Caco-2 (cell line): ENCODE data around the gene KCND3. TPM values are rescaled to one million over a fixed set of nuclear protein-coding genes. Genes with fewer than 3 reads are reported as not detected.
A peak's percentile ranks its signal among the peaks of the same experiment; 100 is the strongest.

Experiments
- BruUV-seq: library from RNA; stranded (reverse); fragments of 400-500 nt; replicated peaks from 2 replicates; lab custom pipeline; 2021; lab: Mats Ljungman, UMichigan
- CTCF ChIA-PET: fragments of 300-600 bp; sonication (Branson Sonifier 250); formaldehyde crosslinking; loops from one replicate; lab custom pipeline; 2022; ENCODE audit warnings: antibody characterized with exemption; lab: Charles Lee
- POLR2A ChIA-PET: fragments of 300-600 bp; sonication (Branson Sonifier 250); formaldehyde crosslinking; loops from one replicate; lab custom pipeline; 2022; ENCODE audit warnings: antibody characterized with exemption; lab: Charles Lee
- DNase-seq, 2 experiments: peaks; one replicate each; pipeline versions ENCODE4 v3.0.0 to v3.0.0-alpha.2; 2020 to 2022
- H3K27me3 ChIP-seq: replicated peaks from 2 replicates; pipeline ENCODE4 v1.6.0; 2011; ENCODE audit warnings: low read length; ENCODE audit not compliant: control insufficient read depth, insufficient read depth
- H3K36me3 ChIP-seq: 2 replicates; pipeline ENCODE4 v1.5.1; 2011; ENCODE audit warnings: low read length; ENCODE audit not compliant: control insufficient read depth, insufficient read depth
- H3K4me1 ChIP-seq: fragments of 250-450 bp; sonication (Bioruptor Pico); 2 replicates; pipeline ENCODE4 v1.5.1; 2020; ENCODE audit warnings: mild to moderate bottlenecking
- H3K4me3 ChIP-seq: 2 replicates; pipeline ENCODE4 v1.5.1; 2011; ENCODE audit warnings: low read depth, mild to moderate bottlenecking, control low read depth, low read length
- H3K9me3 ChIP-seq: fragments of 250-450 bp; sonication (Bioruptor Pico); 2 replicates; pipeline ENCODE4 v1.5.1; 2020; ENCODE audit warnings: mild to moderate bottlenecking, moderate library complexity
- H3K27ac Mint-ChIP-seq: one replicate; pipeline ENCODE4 v1.8.0; 2022; ENCODE audit warnings: mixed read lengths; ENCODE audit not compliant: unreplicated experiment
- H3K27me3 Mint-ChIP-seq: one replicate; pipeline ENCODE4 v1.8.0; 2022; ENCODE audit warnings: mixed read lengths; ENCODE audit not compliant: insufficient read depth, unreplicated experiment
- H3K36me3 Mint-ChIP-seq: one replicate; pipeline ENCODE4 v1.8.0; 2022; ENCODE audit warnings: mild to moderate bottlenecking, mixed read lengths; ENCODE audit not compliant: insufficient read depth, unreplicated experiment
- H3K4me1 Mint-ChIP-seq: one replicate; pipeline ENCODE4 v1.8.0; 2022; ENCODE audit warnings: low read depth, mixed read lengths; ENCODE audit not compliant: unreplicated experiment
- H3K4me3 Mint-ChIP-seq: one replicate; pipeline ENCODE4 v1.8.0; 2022; ENCODE audit warnings: mild to moderate bottlenecking, moderate library complexity, mixed read lengths; ENCODE audit not compliant: unreplicated experiment
- H3K9me3 Mint-ChIP-seq: one replicate; pipeline ENCODE4 v1.8.0; 2022; ENCODE audit warnings: mixed read lengths; ENCODE audit not compliant: unreplicated experiment
- CTCF ChIP-seq, 2 experiments: fragments of 200-600 bp in 1 of 2; IDR thresholded peaks; 1 replicate in 1 of 2; 2 replicates in 1 of 2; pipeline versions ENCODE4 v1.5.1 to v1.8.0; 2011 to 2022; ENCODE audit warnings: antibody characterized with exemption in 1 of 2, control low read depth in 1 of 2, inconsistent platforms in 1 of 2, low read depth in 1 of 2, low read length in 1 of 2, mild to moderate bottlenecking in 1 of 2, moderate library complexity in 1 of 2; ENCODE audit not compliant: insufficient read depth in 1 of 2, severe bottlenecking in 1 of 2, unreplicated experiment in 1 of 2
- intact Hi-C: fragments of 100-400 bp; cut with micrococcal nuclease; formaldehyde crosslinking; loops from one replicate; pipeline ENCODE4 v1.10.0; 2022; ENCODE audit not compliant: unreplicated experiment
- total RNA-seq: library from RNA; stranded (reverse); gene quantifications from 2 replicates; pipeline ENCODE4 v1.2.3, GENCODE V29; 2022

The KCND3 gene
- total RNA-seq, 1 experiment from 2014 or later, result 5.1 TPM

GRCh38 chr1:111988743-111989453 lies 570 bp downstream of the KCND3 start:
- TF ChIP-seq CTCF (IDR thresholded peaks at IDR 0.05; ENCODE audit: insufficient read depth in 1 of 2, low read depth in 1 of 2, low read length in 1 of 2, severe bottlenecking in 1 of 2, unreplicated experiment in 1 of 2), result no peak
- ChIA-PET CTCF (no interaction called here), POLR2A (interaction anchor here (0.5 kb wide), 2 partner anchors 370 to 631 kb away, joined by 3 read pairs; partner anchors contain the start of gene CAPZA1)
- Mint-ChIP-seq H3K4me1 (peaks cover 9% of the 10 kb centered on the region), H3K36me3 (no peaks in the 10 kb centered on the region), H3K27me3 (no peaks in the 10 kb centered on the region), H3K27ac (no peak overlapping the region), H3K9me3 (no peaks in the 10 kb centered on the region), H3K4me3 (peak overlapping the region; percentile 63)
- Histone ChIP-seq H3K4me3 (peak overlapping the region; percentile 58), H3K36me3 (no peaks in the 10 kb centered on the region), H3K27me3 (no peaks in the 10 kb centered on the region), H3K4me1 (peaks cover 22% of the 10 kb centered on the region), H3K9me3 (no peaks in the 10 kb centered on the region)
- peak in 1 of 2 experiments; percentile 22 for DNase-seq
- intact Hi-C loops, result loop anchor here (1.0 kb wide), 1 partner anchor 12 kb away; no protein-coding TSS in a partner anchor
- no TSS peak for BruUV-seq

GRCh38 chr1:111988377-111988742 lies 1.1 kb downstream of the KCND3 start:
- peaks cover 22% of the 10 kb centered on the region for H3K4me1 ChIP-seq
- ChIA-PET POLR2A (no interaction called here), CTCF (no interaction called here)
- TSS peak; percentile 47 for BruUV-seq
- TF ChIP-seq CTCF (IDR thresholded peaks at IDR 0.05; ENCODE audit: insufficient read depth in 1 of 2, low read depth in 1 of 2, low read length in 1 of 2, severe bottlenecking in 1 of 2, unreplicated experiment in 1 of 2), result no peak
- H3K27me3 ChIP-seq, result no peaks in the 10 kb centered on the region
- peak overlapping the region; percentile 63 for H3K4me3 Mint-ChIP-seq
- no peaks in the 10 kb centered on the region for H3K27me3 Mint-ChIP-seq
- no peaks in the 10 kb centered on the region for H3K36me3 ChIP-seq
- intact Hi-C loops, result loop anchor here (1.0 kb wide), 1 partner anchor 11 kb away; no protein-coding TSS in a partner anchor
- H3K4me1 Mint-ChIP-seq, result peaks cover 9% of the 10 kb centered on the region
- no peaks in the 10 kb centered on the region for H3K9me3 Mint-ChIP-seq
- no peaks in the 10 kb centered on the region for H3K36me3 Mint-ChIP-seq
- H3K27ac Mint-ChIP-seq, result no peak overlapping the region
- DNase-seq, result no peak
- H3K4me3 ChIP-seq, result peak overlapping the region; percentile 58
- H3K9me3 ChIP-seq, result no peaks in the 10 kb centered on the region

- no peak for DNase-seq
- peaks cover 22% of the 10 kb centered on the region for H3K4me1 ChIP-seq
- TF ChIP-seq CTCF (IDR thresholded peaks at IDR 0.05; ENCODE audit: insufficient read depth in 1 of 2, low read depth in 1 of 2, low read length in 1 of 2, severe bottlenecking in 1 of 2, unreplicated experiment in 1 of 2), result no peak
- ChIA-PET CTCF (interaction anchor here (0.6 kb wide), 1 partner anchor 918 kb away, joined by 7 read pairs; no protein-coding TSS in a partner anchor), POLR2A (no interaction called here)
- no peak overlapping the region for H3K4me3 Mint-ChIP-seq
- H3K36me3 Mint-ChIP-seq, result no peaks in the 10 kb centered on the region
- intact Hi-C loops, result no loop called here
- H3K36me3 ChIP-seq, result no peaks in the 10 kb centered on the region
- H3K4me3 ChIP-seq, result no peak overlapping the region
- H3K9me3 ChIP-seq, result no peaks in the 10 kb centered on the region
- H3K27ac Mint-ChIP-seq, result no peak overlapping the region
- H3K9me3 Mint-ChIP-seq, result no peaks in the 10 kb centered on the region
- H3K4me1 Mint-ChIP-seq, result peaks cover 9% of the 10 kb centered on the region
- no TSS peak for BruUV-seq
- H3K27me3 Mint-ChIP-seq, result no peaks in the 10 kb centered on the region
- no peaks in the 10 kb centered on the region for H3K27me3 ChIP-seq
Observed at GRCh38 chr1:111987502-111987901, 2.0 kb downstream of the KCND3 start.
